HG03575 (cell line): ENCODE data around the gene ZNF532.
"Not testable (repeated sequence)": the region's sequence is repeated elsewhere in the genome, so short reads cannot be mapped to it uniquely, and the experiment has no call there.

Source experiments
- ATAC-seq: cut with Tn5 transposase; IDR thresholded peaks from one replicate; pipeline ENCODE4 v1.9.1; 2021; ENCODE audit not compliant: unreplicated experiment, insufficient number of reproducible peaks, low FRiP score; ENCODE audit errors: extremely low read depth

ZNF532 gene

DNA sequence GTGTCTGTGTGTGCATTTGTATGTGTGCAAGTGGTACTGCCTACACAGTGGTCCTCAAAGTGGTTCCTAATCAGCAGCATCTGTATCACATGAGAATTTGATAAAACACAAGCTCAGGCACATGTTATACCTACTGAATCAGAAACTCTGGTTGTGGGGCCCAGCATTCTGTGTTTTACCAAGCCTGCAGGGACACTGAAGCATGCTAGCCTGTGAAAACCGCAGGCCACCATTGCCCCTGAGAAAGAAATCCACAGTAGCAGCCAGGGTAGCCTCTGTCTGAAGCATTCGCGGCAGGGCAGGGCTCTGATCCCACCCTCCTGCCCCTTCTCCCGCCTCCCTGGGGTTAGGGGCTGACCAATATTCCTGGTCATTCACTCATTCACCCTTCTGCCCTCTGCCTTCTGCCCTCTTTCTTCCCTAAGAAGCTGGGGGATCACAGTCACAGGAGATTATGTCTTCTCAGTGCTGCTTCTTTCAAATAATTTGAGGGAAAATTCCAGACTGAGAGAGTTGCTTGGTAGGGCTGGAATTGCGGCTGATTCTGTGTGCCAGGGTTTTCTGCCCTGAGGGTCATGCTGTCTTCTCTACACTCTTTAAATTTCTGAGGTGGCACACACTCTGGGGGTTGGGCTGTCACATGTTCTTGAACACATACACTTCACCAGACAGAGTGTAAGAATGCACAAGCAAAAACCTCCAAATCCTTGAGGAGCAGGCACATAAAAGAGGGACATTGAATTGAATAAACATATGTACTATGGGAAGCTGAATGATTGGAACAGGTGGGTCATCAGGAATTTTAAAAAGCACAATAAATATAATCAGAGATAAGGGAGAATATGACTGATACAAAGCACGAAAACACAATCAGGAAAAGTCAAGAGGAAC lies 148.4 kb downstream of the ZNF532 start:
- ATAC-seq, result no peak

DNA sequence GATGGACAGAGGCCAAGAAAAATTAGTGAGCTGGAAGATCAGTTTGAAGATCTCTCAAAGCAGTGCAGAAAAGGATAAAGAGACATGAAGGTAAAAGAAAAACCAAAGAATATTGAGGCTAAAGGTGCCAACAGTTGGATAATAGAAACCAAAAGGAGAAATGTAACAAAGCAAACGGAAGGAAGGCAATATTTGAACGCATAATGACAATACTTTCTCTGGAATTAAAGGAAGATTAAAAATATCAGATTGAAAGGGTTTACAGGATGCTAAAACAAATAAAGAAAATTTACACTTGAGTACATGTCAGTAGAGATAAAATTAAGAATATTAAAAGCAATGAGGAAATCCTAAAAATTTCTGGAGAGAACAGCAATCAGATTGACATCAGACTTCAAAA lies 149.1 kb downstream of the ZNF532 start:
- ATAC-seq, result no peak

DNA sequence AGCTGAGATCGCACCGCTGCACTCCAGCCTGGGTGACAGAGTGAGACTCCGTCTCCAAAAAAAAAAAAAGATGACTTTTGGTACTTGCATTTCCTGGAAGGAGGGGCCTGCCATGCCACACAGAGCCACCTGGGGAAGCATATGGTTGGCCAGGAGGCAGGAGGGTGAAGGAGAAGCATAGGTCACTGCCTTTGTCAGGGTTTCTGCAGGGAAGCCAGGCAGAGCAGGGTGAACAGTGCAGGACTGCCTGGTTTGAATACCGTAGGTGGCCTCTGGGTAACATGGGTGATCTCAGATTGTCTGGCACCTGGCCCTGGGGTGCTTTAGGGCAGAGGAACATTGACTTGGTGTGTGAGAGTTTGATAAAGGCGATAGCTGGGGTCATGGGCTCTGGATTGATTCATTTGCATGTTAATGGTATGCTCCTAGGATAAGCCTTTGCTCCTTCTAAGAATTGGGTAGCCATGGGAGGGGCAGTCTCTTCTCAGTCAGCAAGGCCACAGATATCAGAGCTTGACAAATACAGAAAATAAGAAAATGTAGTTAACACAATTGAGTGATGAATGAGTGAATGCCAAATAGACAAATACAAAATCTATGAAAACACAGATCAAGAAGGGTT lies 151.0 kb downstream of the ZNF532 start:
- ATAC-seq, result no peak

DNA sequence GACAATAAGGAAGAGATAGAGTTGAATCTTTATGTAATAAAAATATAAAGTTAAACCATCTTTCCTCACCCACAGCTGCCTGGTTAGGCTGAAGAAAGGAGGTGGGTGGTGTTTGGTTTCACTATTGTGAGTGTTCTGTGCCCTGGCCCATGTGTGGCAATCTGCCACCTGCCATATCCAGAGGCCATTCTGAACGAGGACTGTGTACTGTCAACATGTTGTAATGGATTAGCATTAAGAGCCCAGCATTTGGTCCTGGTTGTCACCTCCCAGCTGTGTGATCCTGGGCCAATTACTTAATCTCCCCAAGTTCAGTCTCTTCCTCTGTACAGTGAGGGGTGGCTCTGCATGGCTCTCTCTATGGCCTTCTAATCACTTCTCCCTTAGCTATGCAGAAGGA lies 156.8 kb downstream of the ZNF532 start:
- no peak for ATAC-seq

DNA sequence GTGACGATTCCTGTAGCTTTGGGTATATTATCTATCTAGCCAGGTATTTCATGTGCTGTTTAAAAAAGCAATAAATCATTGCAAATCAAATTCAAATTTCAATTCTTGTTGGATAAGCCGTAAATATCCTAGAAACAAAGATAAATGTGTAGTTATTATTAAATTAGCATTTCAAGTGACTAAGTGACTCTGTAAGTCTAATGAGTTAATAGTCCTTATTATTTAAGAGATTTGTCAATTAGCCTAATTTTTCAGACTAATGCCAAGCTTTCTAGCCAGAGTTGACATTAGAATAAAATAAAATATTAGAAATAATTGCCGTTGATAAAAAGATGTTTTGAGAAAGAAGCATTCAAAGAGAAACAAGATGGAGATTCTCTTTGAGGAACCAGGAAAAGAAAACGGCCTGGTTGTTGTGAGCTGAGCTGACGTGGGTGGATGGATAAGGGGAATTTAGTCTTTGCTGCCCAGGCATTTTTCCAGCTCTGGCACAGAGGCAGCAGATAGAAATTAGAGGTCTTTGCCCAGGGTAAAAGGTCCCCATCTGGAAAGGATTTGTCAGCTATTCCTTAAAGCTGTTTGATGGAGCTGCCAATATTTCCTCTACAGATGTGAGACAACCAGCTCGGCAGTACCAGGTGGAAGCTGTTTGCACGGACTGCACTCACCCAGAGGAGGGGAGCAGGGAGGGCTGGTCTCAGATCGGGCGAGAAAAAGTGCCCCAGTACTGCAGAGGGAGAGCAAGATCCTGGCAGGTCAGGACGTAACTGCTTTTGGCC lies 157.7 kb downstream of the ZNF532 start:
- no peak for ATAC-seq

DNA sequence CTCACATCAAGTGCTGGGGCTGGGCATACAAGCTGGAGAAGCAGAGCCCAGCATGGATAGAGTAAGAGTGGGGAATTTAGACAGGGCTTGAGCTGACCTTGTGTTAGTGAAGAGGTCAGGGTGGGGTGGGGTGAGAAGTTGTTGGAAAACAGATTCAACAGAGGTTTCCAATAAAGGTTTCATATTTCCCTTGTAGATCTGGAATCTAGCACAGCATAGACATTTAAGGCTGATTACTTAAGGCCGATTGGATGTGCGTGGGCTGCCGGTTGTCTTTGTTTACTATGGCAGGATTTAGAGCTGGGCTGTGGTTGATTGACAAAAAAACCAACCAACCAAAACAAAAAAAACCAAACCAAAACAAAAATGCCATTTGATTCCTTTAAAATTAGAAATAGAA lies 160.2 kb downstream of the ZNF532 start:
- no peak for ATAC-seq

DNA sequence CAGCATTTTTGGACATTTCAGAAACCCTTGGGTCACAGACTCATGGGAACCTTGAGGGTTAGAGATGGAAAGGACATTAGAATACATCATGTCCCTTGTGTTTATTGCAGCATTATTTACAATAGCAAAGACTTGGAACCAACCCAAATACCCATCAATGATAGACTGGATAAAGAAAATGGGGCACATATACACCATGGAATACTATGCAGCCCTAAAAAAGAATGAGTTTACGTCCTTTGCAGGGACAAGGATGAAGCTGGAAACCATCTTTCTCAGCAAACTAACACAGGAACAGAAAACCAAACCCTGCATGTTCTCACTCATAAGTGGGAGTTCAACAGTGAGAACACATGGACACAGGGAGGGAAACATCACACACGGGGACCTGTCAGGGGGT lies 160.9 kb downstream of the ZNF532 start:
- ATAC-seq, result not testable (repeated sequence)

DNA sequence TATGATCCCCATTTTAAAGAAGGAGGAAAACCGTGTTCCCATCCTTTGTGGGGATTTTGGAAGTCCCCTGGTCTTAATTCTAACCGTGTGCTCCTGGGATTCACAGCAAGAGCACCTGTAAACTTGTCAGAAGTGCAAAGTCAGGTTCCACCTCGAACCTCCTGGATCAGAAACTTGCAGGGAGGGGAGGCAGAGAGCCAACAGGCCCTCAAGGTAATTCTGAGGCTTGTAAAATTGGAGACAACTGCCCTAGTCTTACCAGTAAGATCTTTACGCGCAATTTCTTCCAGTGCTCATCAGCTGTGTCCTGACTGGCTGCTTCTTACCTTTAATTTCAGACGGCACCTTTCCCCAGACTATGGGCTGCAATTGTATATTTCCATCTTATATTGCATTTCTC lies 161.7 kb downstream of the ZNF532 start:
- ATAC-seq, result no peak

DNA sequence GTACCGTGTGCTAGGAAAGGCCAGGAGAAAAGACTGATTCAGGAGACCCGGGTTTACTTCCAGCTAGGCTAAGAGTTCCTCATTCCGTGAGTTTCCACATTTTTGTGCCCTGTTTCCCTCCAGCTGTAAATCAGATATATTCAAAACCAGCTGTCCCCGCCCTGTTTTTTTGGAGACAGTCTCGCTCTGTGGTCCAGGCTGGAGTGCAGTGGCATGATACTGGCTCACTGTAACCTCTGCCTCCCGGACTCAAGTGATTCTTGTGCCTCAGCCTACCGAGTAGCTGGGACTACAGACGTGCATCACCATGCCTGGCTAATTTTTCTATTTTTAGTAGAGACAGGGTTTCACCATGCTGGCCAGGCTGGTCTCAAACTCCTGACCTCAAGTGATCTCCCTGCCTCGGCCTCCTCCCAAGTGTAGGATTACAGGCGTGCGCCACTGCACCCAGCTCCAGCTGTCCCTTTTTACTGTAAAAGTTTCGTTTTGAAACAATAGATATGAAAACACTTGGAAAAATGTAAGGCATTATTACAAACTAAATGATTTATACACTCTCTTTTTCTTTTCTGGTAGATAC lies 162.2 kb downstream of the ZNF532 start:
- no peak for ATAC-seq

DNA sequence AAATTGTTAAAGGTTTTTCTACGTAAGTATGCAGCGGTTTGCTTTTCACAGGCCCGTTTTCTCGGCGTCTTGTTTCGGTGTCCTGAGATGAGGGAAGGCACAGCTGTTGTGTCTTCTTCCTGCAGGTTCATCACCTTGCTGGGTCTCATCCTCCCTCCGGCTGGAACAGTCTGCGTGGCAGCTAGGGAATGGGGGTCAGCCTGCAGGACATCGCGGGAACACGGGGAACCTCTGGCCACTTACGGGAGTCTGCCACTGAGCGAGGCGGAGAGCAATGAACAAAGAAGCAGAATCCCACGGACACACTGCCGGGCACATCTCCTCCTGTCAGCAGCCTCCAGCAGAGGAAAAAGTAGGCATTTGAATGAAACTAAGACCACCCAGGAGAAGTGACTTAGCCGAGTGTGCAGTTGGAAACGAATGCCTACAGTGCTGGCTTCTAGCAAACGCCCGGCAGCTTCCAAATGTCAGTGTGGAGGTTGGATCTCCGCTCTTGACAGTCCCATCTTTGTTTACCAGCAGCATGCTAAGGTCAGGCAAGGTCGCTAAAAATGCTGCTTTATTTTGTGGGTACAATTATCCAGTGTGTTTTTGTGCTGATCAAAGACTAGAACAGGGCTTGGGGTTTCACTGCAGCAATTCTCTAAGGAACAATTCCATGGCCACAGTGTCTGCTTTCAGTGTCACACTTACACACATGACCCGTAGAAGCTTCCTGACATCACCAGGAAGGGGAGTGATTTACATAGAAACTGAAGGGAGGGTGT lies 165.2 kb downstream of the ZNF532 start:
- ATAC-seq, result no peak

DNA sequence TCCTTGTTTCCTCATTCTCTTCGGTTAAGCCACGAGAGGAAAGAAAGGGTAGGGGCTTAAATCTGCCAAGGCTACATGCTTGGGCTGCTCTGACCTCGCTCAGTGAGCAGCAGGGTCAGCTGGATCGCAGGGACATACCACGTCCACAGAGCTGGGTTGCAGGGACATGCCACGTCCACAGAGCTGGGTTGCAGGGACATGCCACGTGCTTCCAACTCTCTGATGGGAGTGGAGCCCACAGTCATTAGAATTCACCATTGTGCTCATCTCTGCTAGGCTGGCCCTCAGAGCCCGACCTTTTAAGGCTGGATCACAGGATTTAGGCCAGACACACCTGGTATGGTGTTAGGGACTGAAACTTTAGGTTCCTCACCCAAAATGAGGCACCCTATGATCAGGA lies 167.6 kb downstream of the ZNF532 start:
- no peak for ATAC-seq

DNA sequence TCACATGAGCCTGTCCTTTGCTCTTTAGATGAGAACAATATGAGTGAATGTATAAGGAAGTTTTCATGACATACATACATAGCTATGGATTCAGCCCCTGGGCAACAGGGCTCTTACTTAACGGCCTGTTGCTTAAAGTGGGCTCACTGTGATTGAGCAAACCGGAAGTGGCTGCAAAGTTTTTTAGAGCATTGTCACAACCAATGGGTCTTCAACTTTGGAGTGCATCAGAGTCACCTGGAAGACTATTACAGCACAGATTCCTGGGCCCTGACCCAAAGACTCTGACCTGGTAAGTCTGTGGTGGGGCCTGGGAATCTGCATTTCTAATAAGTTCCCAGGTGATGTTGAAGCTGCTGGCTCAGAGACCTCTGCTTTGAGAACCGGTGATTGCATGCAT lies 168.7 kb downstream of the ZNF532 start:
- ATAC-seq, result no peak

DNA sequence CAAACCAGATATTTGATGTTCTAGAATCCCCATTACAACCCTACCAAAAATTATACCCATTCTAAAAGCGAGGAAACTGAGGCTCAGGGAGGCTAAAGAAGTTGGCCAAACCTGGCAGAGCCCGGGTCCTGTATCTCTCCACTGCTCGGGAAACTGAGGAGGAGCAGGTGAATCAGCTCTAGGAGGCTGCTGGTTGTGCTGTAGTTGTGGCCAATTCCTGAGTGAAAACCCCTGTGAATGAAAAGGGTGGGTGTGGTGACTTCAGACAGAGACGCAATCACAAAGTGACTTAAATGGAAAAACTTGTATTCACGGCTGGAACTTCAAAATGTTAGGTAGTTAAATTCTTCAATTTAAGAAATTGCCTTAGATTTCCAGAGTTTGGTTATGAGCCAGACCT lies 169.3 kb downstream of the ZNF532 start:
- ATAC-seq, result no peak

DNA sequence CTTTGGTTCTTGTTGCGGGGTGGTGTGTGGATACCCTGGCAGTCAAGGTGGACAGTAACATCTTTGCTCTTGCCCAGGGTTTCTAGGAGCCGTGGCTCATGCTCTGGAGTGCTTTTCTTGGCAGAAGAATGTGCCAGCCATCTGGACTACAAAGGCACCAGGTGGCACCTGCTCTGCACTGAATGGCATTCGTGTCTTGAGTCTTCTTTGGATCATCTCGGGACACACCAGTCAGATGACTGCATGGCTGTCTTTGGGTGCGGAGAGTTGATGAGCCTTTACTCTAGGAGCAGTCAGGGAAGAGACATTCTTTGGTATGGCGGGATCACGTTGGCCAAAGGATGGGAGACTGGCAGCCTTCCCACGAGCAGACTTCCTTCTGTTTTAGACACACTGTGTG lies 170.9 kb downstream of the ZNF532 start:
- no peak for ATAC-seq
